Daoy (cell line): ENCODE measurements around the gene RNF150. TPM values are rescaled to one million over a fixed set of nuclear protein-coding genes. Genes with fewer than 3 reads are reported as not detected.
"Not testable (repeated sequence)": the region's sequence is repeated elsewhere in the genome, so short reads cannot be mapped to it uniquely, and the experiment has no call there.

ENCODE experiments used
- DNase-seq: peaks from one replicate; pipeline ENCODE4 v3.0.0-alpha.2; 2015; ENCODE audit warnings: low read depth
- total RNA-seq: library from RNA; depleted of rRNA; stranded (reverse); fragments of >200 nt; shearing (Covaris generic); gene quantifications from 2 replicates; pipeline ENCODE4 v1.2.3, GENCODE V29; 2014; rRNA removed

The RNF150 gene
- total RNA-seq, result 1.9 and 2.4 TPM in 2 replicates

DNA sequence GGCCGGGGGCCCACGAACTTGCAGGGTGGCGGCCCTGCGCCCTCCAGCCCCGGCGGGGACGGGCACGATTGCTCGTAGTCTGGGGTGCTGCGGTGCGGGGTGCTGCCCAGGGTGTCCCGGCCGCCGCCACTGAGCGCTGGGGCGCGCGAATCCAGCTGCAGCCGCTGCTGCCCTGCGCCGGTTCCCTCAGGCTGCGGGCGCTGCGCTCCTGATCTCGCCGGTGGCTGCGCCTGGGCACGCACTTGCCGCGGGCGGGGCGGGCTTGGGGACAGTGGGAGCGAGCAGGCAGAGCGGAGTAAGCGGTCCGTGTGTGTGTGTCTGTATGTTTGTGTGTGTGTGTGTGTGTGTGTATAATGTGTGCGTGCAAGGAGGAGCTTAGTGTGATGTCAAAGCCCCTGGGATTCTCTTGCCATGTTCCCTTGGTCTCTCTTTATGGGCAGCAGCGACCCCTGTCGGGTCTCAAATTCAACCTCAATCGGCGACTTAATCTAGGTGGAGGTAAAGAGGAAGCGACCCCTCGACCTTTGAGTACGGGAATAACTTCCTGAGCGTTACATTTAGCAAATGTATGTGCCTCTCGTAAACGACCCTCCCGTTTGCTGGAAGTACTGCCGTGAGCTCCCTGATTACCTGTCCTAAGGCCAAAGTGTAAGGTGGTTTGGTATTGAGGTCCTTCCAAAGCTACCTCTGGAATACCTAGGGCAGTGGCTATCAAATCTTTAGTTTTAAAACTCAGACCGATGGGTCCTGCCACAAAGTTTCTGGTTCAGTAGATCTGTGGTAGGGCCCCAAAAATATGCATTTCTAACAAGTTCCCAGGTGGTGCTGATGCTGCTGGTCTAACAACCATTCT is at the start of gene RNF150:
Gene RNF150 (minus strand): TSS at position 324 of the 853 bp plus-strand sequence.
- DNase-seq, result peak; percentile 77

DNA sequence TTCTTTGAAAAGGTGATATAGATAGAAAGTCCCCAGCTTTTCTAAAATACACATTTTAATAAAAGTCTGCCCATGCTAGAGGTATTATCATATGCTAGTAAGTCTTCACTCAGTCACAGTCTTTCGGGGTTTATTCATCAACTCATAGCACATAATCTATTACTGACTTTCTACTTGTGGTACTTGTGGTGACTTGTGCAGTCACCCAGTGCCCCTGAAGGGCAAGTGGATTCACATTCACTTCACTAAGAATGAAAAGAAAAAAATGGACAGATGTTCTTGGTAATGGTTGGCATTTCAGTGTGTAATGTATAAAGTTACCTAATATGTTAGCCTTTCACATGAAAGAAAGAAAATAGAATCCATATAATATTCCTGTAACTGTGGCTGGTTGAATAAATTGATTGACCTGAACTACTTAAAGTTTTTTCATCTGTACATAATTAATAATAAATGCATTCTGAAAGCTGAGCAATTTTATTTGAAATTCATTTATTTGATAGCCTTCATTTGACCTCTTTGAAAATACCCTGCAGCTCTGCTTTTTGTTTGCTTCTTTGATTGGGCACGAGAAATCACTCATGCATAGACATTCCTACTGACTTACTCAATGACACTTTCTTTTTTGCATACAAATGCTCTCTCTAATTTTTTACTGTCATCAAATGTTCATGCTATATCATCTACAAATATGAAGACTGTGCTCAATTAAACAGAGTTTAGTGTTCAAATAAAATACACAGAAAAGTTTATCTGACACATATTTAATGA is 47.9 kb upstream of the RNF150 start:
- DNase-seq, result no peak

DNA sequence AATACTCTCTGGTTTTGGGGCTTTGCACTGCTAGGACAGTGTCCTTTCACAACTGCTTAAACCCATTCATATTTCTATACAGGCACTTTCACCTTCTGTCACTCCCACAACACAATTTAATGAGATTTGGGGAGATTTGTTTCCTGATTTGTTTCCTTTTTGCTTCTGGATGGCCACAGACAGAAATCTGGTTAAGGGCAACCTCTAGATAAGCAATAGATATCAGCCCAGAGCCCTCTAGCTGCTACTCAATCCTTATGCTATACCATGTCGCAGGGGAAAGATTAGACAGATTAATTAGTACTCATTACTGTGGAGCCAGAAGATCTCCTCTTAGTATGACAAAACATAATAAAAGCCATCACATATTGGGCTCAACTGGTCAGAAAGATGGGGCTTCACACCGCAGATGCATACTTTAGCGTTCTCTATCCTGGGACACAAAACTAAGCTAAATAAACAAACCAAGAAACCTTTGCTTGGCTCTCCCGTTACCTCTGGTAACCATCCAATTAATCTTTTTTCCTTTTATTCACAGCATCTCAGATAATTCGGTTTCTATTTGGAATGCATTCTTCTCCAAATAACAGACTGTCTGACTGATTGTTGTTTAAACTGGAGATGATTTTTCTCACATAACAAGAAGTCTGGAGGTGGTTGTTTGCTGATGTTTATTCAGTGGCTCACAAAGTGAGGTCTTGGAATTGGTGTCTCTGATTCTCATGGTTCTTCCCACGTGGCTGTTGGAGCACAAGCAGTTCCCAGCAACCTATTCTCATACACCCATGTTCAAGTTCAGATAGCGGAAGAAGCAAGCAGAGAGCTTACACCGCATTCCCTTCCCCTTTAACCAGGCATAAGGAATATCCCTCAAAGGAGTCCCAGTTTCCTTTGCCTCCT is 46.5 kb upstream of the RNF150 start:
- no peak for DNase-seq

DNA sequence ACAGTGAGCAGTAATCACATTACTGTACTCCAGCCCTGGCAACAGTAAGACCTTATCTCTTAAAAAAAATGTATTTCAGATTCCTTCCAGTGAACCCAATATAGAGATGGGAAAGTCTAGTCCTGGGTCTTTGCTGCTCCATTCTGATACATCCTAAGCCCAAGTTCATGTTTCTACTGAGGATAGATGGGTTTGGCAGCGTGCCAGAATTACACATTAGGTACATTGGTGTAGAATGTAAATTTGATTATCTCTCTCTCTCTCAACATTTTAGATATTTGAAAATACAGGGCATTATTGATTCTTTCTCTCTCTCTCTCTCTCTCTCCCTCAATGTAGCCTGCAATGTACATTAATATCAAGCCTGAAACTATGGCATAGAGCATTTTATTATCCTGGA is 43.9 kb upstream of the RNF150 start:
- DNase-seq, result no peak

DNA sequence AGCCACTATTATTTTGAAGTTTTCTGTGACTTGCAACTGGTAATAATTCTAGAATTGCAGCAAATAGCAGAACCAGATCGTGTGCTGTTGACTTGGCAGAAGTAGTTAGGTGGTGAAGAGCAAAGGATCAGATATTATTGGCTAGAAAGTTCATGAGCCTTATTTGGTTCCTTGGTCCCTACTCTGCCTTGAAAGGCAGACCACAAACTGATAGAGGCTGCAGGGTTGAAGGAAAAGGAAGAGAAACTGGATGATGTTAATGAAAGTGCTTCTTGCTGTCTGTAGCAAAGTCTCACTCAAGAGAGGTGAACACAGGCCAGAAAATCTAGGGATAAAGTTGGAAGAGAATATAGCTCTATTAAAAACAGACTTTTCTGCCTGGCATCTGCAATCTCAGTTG is 41.2 kb upstream of the RNF150 start:
- no peak for DNase-seq

DNA sequence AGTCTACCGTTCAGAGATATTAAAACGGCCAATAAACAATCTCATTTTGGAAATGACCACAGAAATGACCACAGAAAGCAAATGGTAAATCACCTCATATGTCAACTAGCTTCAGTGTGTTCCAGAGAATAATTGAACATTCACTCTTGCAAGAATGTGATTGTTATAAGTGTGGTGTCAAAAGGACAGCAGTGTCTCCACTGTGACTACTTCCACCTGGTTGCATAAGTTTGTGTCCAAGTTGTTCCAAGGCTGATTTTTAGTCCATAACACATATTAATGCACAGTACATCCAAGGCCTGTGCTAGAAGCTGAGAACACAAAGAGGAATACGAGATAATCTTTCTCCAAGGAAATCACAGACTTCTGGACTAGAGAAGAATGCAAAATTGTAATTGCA is 37.4 kb upstream of the RNF150 start:
- DNase-seq, result no peak

DNA sequence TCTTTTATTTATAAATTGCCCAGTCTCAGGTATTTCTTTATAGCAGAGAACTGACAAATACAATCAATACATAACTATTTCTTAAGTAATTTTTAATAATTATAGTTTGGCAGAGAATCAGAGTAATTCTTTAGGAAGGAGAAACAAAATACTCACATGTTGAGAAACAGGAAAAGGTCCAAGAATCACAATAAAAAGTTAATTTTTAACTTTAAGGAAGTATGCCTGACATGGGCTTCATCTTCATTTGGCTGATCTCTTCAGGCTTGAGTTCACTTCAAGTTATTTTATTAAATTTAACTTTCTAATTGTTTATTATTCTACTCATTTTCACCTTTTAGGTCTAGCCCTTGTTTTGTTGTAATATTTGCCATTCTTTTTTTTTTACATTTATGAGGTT is 36.1 kb upstream of the RNF150 start:
- DNase-seq, result no peak

DNA sequence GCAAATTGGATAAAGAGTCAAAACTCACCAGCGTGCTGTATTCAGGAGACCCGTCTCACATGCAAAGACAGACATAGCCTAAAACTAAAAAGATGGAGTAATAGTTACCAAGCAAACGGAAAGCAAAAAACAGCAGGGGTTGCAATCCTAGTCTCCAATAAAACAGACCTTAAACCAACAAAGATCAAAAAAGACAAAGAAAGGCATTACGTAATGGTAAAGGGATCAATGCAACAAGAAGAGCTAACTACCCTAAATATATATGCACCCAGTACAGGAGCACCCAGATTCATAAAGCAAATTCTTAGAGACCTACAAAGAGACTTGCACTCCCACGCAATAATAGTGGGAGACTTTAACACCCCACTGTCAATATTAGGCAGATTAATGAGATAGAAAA is 31.7 kb upstream of the RNF150 start:
- not testable (repeated sequence) for DNase-seq

DNA sequence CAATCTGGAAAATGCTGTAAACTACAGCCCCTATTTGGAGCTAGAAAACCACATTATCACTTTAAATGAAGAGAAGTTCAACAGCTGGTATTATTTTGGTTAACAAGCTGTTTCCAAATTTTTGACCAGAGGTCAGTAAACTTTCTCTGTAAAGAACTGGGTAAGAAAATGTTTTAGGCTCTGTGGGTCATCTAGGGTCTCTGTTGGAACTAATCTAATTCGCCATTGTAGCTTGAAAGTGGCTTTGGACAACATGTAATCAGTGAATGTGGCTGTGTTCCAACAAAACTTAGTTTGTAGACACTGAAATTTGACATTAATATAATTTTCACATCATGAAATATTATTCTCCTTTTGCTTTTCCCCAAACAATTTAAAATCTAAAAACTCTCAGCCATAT is 25.8 kb upstream of the RNF150 start:
- DNase-seq, result no peak

DNA sequence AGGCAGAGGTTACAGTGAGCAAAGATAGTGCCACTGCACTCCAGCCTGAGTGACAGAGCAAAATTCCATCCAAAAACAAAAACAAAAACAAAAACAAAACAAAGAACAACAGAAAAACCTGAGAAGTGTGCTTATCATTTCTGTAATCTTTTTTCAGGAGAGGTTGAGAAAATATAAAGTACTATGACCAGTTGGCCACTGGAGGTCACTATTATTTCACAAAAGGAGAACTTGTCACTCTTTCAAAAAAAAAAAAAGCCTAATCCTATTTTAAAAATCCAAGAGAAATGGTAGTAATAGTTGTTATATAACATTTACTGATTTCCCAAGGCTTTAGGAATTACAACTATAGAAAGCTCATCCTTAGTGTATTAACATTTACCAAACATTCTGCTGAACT is 24.9 kb upstream of the RNF150 start:
- no peak for DNase-seq

DNA sequence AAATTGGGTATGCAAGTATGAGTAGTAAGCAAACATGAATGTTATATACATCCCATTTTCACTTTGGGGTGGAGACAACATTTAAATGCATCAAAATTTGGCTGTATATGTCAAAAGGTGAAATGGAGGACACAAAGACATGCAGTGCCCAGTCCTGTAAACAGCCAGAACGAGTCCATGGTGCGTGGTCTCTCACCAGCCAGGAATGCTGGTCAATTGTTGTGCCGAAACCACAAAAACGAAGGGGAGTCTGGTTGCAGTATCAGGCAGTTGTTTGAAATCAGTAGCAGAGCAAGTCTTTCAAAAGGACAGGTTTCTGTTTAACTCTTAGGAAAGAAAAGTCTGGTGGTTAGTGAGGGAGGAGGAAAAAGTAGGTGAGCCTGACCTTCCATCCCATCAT is 22.3 kb upstream of the RNF150 start:
- DNase-seq, result peak; percentile 10

DNA sequence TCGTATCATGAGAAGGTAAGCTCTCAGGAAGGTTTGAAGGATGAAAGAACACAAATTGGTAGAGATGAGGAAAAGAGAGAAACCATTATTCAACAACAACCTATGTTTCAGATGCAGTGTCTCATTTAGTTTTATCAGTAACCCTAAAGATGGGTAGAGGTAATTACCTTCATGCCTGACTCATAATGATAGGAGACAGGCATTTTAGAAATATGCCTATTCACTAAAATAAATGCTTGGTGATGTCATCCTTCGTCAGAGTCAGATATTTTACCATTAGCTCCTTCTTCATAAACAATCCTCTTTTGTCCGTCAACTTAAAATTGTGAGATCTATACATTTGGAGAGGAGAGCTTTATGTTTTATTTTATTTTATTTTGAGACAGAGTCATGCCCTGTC is 21.5 kb upstream of the RNF150 start:
- no peak for DNase-seq

DNA sequence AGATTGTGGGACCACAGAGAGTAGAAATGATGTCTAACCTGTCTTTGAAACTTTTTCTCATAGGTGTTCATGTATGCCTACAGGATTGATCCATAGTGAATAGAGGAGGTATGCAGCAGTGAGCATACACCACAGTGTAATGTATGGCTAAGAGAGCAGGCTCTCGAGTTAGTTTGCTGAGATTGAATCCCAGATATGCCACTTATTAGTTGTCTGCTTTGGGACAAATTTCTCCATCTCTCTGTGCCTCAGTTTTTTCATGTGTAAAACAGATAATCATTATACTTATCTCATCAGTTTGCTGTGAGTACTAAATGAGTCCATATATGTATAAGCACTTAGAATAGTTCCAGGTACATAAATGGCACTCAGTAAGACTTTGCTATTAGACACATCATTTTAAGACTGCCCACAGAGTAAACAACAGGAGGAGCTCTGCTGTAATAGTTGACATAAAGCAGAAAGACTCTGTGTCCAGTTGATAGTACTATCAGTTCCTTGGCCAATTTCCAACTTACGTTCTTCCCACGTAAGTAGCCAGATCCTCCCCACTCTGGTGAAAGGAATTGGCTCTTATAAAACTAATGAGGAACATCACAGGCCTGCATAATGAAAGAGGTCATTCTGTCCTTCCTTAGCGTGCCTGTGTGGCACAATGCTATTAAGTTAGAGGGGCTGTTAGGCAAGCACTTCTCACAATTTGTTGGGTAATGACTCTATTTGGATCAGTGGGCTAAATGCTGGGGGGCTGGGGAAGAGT is 20.7 kb upstream of the RNF150 start:
- DNase-seq, result no peak

DNA sequence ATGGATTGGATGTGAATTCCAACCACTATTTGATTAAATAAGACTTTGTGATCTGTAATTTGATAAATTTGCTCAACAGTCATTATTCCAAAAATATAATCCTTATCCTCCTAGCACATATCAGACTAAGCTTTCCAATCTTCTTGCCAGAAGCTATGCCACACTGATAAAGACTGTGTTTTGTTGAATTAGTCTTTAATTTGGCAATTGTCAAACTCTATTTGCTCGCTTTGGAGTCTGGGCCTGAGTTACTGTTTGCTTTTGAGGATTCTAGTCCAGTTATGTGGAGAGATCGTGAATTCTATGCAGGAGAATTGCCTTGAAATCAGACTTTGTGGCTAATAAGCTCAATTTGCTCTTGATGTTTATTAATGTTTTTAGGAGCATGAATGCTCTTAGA is 10.9 kb upstream of the RNF150 start:
- DNase-seq, result no peak

DNA sequence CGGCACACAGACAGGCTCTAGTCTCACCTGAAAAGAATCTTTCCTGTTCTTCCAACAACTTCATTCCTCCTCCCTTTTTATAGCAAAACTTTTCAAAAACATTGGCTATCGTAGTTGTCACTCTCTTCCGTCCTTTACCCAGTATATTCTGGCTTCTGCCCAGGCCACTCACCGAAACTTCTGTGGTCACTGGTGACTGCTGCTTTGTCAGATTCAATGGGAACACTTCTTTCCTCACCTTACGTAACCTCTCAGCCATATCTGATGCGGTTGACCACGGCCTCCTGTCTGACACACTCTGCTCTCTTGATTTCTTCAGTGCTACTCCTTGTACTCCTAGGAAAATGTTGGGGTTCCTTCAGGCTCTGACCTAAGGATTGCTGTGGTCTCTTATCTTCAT is 9.2 kb upstream of the RNF150 start:
- DNase-seq, result peak; percentile 13

DNA sequence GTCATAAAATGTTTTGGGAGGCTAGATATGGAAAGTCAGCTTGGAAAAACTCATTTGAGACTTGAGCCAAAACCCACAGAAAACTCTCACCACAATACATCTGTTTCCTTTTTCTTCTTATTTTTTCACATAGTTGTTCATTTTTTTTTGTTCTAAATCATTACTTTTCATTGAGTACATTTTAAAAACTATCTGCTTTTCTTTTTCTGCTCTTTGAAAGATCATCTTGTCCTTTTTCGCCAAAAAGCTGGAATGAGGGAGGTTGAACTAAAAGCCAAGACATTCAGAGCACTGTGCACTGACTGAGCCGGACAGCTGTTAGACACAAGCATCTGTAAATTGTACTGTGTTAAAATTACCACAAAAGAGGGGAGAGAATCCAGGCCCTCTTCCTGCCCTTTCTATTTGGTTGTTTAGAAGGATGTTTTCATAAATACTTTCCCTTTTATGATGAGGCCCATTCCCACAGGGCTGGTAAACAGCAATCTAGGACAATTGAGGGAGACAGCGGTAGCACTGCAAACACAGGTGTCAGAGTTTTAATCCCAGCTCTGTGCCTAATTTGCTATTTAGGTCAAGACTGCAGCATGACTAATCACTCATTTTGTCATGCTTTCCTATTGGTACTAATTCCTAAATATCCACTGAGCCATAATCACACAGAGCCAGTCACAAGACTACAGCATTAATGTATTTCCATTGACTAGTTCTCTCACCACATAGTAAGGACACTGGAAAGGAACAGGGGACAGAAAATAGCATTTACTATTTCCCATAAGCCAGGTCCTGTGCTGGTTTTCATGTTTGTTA is 7.3 kb upstream of the RNF150 start:
- DNase-seq, result no peak

DNA sequence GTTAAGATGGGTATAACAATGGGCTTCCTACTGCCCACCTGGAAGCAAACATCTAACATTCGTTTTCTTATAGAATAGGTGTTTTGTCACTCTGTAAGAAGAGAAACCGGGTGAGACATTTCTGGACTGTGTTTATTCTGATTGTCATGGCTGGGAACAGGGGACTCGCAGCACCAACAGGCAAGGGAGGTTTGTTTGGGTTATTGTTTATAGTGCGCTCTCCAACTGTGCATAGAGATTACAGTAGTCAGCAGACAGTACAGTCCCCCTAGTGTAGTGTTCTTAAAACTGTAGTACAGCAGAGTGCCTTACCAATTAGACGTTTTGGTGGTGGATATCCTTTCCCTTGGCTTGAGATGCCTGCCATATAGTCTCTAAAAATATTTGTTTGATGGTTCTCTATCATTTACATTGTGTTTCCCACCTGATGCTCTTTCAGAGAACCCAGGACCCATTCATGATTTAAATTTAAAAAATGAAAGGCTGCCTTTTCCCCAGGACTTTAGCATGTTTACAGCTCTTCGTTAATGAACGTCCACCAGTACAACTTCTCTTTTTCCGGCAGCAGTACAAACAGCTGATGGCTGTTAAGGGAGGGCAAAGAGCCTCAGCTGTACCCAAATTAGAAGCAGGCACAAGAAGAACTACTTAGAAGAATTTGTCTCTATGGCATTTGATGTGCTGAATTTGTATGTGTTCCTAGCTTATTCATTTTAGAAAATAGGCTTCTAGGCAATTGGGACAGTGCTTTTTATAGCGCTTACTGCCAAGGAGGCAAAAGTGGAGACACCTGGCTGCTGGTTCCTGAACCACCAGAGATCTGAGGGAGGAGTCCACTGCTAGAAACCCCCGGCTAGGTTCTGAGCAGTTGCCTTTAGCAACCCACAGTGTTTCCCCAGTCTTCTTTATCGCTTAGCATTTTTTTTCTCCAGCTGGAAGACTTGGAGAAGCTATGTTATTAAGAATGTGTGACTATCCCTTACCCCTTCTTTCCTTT is 1.0 kb upstream of the RNF150 start:
- DNase-seq, result no peak

DNA sequence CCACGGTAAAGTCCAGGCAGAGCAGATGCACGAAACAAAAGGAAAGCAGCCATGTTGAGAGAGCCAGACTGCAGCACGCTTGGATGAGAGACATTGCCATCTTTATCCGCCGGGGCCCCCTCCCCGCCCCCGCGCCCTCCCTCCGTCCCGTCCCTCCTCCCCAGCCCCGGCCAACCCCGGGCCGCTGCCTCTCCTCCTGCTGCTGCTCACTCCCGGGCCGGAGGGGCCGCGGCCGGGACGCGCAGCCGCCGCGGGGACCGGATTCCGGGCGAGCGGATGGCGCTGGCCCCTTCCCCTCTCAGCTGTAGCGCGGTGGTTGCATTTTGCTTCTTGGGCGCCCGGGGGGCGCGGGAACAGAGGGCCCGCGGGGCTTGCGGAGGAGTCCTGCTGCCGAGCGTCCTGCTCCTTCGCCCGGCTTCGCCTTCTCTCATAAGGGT is 542 bp downstream of the RNF150 start:
- DNase-seq, result peak; percentile 25

DNA sequence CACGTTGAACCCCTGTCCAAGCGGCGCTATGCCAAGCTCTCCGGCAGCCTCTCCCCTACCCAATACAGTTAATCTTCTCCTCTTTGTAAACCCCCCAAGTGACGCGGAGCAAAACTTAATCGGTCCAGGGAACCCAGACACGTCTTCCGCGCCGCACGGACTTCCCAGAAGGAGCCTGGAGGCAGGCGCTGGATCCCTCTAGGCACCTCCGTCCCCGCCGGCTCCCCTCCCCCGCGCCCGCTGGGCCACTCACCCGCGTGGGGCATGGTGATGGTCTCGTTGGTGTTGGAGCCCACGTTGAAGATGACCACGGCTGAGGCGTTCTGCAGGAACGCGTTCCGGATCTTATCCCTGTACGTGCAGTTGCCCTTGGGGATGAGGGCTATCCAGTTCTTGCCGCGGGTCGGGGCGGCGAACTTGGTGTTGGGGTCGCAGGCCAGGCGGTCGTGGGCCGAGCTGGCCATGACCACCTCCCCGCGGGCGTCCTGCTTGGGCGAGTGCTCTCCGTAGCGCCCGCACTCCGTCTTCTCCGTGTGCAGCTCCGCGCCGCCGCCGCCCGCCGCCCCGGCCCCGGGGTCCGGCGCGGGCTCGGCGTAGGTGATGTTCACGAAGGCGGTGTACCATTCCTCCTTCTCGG is 1.1 kb downstream of the RNF150 start:
- DNase-seq, result peak; percentile 6
